Activated CD8-positive, alpha-beta memory T cell treated with anti-CD3 and anti-CD28 coated beads, Interleukin-2, amount 50 U/mL, for 1 hour (primary cell): ENCODE results near the gene HABP4.

Experiments
- DNase-seq: peaks from one replicate; pipeline ENCODE4 v3.0.0-alpha.2; 2020; ENCODE audit errors: extremely low read depth

Gene HABP4

DNA sequence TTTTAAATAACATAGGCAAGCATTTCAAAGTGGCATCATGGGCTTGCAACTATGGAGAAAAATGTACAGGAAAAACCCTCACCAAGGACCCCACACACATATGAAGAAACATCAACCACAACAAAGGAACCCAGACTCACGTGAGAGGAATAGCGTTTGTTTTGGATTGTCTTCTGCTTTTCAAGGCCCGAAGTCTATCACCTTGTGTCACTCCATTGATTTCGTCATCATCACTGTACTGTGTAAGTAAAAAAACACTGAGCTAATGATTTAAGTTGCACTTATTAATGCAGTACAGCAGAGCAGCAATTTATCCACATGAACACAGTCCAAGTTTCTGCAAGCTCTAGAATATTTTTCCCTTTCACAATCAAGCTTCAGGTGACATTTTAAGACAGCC, 72.4 kb downstream of the HABP4 start:
- no peak for DNase-seq

DNA sequence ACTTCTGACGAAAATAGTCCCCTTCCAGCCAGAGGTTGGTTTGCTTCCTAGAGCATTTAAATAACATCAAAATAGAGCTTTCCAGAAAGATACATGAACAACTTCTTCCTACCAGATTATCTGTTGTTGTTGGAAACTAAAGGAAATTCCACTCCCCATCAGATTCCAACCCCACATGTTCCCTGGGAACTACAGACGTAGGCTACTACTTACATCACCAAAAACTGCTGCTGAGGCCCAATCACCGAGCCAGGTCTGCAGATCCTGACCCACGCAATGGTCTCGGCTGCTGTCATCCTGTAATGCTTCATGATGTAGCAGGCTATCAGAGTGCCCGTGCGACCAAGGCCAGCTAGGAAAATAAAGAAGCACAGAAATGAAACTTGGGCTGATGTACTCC, 73.4 kb downstream of the HABP4 start:
- no peak for DNase-seq

DNA sequence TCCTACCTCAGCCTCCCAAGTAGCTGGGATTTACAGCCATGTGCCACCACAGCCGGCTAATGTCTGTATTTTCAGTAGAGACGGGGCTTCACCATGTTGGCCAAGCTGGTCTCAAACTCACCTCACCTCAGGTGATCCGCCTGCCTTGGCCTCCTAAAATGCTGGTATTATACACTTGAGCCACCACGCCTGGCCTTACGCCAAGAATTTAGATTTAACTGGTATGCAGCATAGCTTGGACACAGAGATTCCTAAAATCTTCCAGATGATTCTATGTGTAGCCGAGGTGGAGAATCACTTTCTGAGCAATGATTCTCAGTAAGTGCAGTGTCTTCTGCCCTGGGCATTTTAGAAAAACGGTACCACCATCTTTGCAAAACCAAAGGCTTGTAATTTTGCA, 74.1 kb downstream of the HABP4 start:
- no peak for DNase-seq

DNA sequence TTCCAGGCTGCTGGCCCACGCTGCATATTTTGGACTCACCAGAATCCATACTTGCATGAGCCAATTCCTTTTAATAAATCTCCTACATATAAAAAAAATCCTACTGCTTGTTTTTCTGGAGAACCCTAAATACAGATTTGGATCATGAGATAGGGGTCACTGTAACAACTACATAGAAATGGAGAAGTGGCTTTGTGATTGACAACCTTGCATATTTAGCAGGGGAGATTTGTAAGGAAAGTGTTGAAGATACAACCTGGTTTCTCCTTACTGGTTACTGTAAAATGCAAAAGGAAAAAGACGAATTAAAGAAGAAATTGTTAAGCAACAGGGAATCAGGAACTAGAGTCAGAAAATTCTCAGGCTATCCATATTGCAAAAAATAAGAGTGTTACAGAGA, 74.8 kb downstream of the HABP4 start:
- no peak for DNase-seq

DNA sequence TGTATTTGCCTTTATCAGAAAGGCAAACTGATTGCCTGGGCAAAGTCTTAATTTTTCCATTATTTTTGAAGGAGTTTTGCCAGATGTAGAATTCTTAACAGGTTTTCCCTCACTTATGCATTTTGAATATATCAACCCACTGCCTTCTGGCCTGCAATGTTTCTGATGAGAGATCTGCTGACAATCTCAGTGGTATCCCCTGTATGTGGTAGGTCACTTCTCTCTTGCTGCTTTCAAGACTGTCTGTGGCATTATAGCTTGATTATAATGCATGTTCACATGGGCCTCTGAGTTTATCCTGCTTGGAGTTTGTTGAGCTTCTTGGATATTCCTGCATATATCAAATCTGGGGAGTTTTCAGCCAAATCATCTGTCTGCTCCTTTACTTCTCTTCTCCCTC, 82.2 kb downstream of the HABP4 start:
- no peak for DNase-seq

DNA sequence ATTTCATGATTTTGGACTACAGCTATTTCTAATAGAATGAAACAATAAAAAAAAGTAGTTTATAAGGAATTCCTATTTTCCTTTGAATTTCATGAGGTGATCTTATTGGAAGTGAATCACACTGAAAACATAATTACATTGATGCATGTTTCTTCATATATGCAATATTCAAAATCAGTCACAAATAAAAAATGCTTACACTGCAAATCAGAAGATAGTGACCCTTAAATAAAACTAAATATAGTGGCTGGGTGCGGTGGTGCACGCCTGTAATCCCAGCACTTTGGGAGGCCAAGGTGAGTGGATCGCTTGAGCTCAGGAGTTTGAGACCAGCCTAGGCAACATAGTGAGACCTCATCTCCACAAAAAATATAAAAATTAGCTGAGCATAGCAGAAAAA, 90.1 kb downstream of the HABP4 start:
- DNase-seq = no peak
